Heart left ventricle (tissue), 13 donors: ENCODE measurements around the gene FAM219B.

Source experiments
- POLR2A ChIP-seq, 2 donors: fragments of 450-650 bp; IDR thresholded peaks; one replicate each; pipeline ENCODE4 v1.6.1; 2017; ENCODE audit warnings: antibody characterized with exemption in 2 of 2, mild to moderate bottlenecking in 2 of 2, moderate library complexity in 2 of 2
- TF ChIP-seq, protein P1 (sequence below), 12 donors: fragments of 200-600 bp; sonication (generic) in 4 of 12; IDR thresholded peaks; one replicate each; pipeline versions ENCODE4 v1.5.0 to v1.8.0; 2018 to 2022; ENCODE audit warnings: antibody characterized with exemption in 12 of 12, mild to moderate bottlenecking in 5 of 12
- donor health status: ischemic (EF 13 %, LVEDD 7.1; RV severe dilation, severe dysfunction).
- donor health status: DM: no; HTN: yes; CAD: no.
- donor health status: DM: no; HTN: no; CAD: no.
- donor health status: ischemic (EF 25% LVEDD 6.9; RV normal size, moderate dysfunction).
- donor health status: ischemic (EF 25% LVEDD 5.7; RV mildly dilated, moderate dysfunction).
- donor health status: ischemic (EF 35%, LVEDD 5.7; RV mildly dilated, moderate dysfunction).
- donor health status: nonischemic (EF 11% LVEDD 7.7; RV severe dilation, severe dysfunction).
- donor health status: DM: yes; HTN: yes; CAD: no.
- donor health status: PGD.
- donor health status: ischemic (EF 29% LVEDD 5.4; RV normal size, mild dysfunction).
- donor health status: nonischemic (EF 23%, LVEDD 6.1; RV moderate dilation, normal function).

DNA sequence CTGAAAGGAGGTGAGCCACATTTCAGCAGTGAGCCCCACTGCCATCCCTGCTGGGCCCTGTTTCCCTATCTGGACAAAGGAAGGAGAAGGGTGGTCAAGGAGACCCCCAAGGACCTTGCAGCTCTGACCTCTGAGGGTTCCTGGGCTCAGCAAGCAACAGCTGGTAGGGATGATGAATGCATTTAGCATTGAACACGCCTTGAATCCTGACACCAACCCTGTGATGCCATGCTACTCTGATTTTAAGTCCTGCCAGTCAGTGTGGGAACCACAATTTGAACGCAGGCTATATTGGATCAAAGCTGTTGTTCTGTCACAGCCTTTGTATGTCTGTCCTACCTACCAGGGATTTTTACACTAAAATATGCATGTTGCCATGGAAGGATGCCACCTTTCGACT, 10.3 kb downstream of the FAM219B start:
- TF ChIP-seq, protein P1, sequence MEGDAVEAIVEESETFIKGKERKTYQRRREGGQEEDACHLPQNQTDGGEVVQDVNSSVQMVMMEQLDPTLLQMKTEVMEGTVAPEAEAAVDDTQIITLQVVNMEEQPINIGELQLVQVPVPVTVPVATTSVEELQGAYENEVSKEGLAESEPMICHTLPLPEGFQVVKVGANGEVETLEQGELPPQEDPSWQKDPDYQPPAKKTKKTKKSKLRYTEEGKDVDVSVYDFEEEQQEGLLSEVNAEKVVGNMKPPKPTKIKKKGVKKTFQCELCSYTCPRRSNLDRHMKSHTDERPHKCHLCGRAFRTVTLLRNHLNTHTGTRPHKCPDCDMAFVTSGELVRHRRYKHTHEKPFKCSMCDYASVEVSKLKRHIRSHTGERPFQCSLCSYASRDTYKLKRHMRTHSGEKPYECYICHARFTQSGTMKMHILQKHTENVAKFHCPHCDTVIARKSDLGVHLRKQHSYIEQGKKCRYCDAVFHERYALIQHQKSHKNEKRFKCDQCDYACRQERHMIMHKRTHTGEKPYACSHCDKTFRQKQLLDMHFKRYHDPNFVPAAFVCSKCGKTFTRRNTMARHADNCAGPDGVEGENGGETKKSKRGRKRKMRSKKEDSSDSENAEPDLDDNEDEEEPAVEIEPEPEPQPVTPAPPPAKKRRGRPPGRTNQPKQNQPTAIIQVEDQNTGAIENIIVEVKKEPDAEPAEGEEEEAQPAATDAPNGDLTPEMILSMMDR (IDR thresholded peaks at IDR 0.05): no peak
- no peak for TF ChIP-seq POLR2A (IDR thresholded peaks at IDR 0.05)
